SK-N-SH (cell line): Measurements from ENCODE around the gene WNT8B.

ENCODE experiments used
- EZH2phosphoT487 ChIP-seq: fragments of 200-600 bp; sonication (generic); IDR thresholded peaks from 2 replicates; pipeline ENCODE4 v1.6.1; 2017; ENCODE audit warnings: low read depth, mixed run types, mild to moderate bottlenecking, antibody characterized with exemption, moderate library complexity, borderline replicate concordance
- FOXJ3 ChIP-seq: sonication (generic); formaldehyde crosslinking; IDR thresholded peaks from 2 replicates; pipeline ENCODE4 v1.5.1; 2020; ENCODE audit warnings: mild to moderate bottlenecking, missing genetic modification reagents
- GABPA ChIP-seq: IDR thresholded peaks from 2 replicates; pipeline ENCODE4 v1.4.0; 2012; ENCODE audit warnings: low read depth, mild to moderate bottlenecking
- GATA2 ChIP-seq: sonication (generic); formaldehyde crosslinking; IDR thresholded peaks from 2 replicates; pipeline ENCODE4 v1.5.0; 2020; ENCODE audit warnings: mild to moderate bottlenecking, missing genetic modification reagents
- POLR2AphosphoS5 ChIP-seq: IDR thresholded peaks from 2 replicates; pipeline ENCODE4 v1.6.1; 2012; ENCODE audit warnings: low read depth, low read length
- TF ChIP-seq, protein P1 (sequence below): IDR thresholded peaks from 2 replicates; pipeline ENCODE4; 2012
- TF ChIP-seq, protein P2 (sequence below): fragments of 200-600 bp; sonication (generic); IDR thresholded peaks from 2 replicates; pipeline ENCODE4 v1.6.1; 2017; ENCODE audit warnings: antibody characterized with exemption, mild to moderate bottlenecking, moderate library complexity
- TF ChIP-seq, protein P3 (sequence below): fragments of 150-350 bp; IDR thresholded peaks from 2 replicates; pipeline ENCODE4 v1.6.1; 2016; ENCODE audit warnings: mild to moderate bottlenecking, low read depth, low read length
- TF ChIP-seq, protein P4 (sequence below): IDR thresholded peaks from 2 replicates; pipeline ENCODE4 v1.4.0; 2012; ENCODE audit warnings: low read depth, borderline replicate concordance

DNA sequence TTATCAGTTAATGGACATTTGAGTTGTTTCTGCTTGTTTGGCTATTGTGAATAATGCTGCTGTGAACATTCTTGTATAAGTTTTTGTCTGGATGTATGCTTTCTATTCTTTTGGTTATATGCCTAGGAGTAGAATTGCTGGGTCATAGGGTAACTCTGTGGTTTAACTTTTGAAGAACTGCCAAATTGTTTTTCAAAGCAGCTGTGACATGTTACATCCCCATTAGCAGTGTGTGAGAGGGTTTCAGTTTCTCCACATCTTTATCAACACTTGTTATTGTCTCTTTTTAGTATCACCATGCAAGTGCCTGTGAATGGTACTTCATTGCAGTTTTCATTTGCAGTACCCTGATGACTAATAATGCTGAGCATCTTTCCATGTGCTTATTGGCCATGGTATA, 69.0 kb downstream of the WNT8B start:
- TF ChIP-seq, protein P1, sequence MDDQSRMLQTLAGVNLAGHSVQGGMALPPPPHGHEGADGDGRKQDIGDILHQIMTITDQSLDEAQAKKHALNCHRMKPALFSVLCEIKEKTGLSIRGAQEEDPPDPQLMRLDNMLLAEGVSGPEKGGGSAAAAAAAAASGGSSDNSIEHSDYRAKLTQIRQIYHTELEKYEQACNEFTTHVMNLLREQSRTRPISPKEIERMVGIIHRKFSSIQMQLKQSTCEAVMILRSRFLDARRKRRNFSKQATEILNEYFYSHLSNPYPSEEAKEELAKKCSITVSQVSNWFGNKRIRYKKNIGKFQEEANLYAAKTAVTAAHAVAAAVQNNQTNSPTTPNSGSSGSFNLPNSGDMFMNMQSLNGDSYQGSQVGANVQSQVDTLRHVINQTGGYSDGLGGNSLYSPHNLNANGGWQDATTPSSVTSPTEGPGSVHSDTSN, result no peak
- no peak for TF ChIP-seq POLR2AphosphoS5
- no peak for TF ChIP-seq GATA2 (CRISPR knock-in tag)
- TF ChIP-seq, protein P2, sequence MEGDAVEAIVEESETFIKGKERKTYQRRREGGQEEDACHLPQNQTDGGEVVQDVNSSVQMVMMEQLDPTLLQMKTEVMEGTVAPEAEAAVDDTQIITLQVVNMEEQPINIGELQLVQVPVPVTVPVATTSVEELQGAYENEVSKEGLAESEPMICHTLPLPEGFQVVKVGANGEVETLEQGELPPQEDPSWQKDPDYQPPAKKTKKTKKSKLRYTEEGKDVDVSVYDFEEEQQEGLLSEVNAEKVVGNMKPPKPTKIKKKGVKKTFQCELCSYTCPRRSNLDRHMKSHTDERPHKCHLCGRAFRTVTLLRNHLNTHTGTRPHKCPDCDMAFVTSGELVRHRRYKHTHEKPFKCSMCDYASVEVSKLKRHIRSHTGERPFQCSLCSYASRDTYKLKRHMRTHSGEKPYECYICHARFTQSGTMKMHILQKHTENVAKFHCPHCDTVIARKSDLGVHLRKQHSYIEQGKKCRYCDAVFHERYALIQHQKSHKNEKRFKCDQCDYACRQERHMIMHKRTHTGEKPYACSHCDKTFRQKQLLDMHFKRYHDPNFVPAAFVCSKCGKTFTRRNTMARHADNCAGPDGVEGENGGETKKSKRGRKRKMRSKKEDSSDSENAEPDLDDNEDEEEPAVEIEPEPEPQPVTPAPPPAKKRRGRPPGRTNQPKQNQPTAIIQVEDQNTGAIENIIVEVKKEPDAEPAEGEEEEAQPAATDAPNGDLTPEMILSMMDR, result no peak
- TF ChIP-seq GABPA, result no peak
- no peak for TF ChIP-seq EZH2phosphoT487
- TF ChIP-seq, protein P3, sequence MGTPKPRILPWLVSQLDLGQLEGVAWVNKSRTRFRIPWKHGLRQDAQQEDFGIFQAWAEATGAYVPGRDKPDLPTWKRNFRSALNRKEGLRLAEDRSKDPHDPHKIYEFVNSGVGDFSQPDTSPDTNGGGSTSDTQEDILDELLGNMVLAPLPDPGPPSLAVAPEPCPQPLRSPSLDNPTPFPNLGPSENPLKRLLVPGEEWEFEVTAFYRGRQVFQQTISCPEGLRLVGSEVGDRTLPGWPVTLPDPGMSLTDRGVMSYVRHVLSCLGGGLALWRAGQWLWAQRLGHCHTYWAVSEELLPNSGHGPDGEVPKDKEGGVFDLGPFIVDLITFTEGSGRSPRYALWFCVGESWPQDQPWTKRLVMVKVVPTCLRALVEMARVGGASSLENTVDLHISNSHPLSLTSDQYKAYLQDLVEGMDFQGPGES, result no peak
- TF ChIP-seq, protein P4, sequence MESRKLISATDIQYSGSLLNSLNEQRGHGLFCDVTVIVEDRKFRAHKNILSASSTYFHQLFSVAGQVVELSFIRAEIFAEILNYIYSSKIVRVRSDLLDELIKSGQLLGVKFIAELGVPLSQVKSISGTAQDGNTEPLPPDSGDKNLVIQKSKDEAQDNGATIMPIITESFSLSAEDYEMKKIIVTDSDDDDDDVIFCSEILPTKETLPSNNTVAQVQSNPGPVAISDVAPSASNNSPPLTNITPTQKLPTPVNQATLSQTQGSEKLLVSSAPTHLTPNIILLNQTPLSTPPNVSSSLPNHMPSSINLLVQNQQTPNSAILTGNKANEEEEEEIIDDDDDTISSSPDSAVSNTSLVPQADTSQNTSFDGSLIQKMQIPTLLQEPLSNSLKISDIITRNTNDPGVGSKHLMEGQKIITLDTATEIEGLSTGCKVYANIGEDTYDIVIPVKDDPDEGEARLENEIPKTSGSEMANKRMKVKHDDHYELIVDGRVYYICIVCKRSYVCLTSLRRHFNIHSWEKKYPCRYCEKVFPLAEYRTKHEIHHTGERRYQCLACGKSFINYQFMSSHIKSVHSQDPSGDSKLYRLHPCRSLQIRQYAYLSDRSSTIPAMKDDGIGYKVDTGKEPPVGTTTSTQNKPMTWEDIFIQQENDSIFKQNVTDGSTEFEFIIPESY, result no peak
- TF ChIP-seq FOXJ3, result no peak
